Heart right ventricle (tissue), 16 donors: ENCODE measurements around the gene SHISAL2A. TPM values are rescaled to one million over a fixed set of nuclear protein-coding genes. Genes with fewer than 3 reads are reported as not detected.

Experiments used
- ATAC-seq, 8 donors: fragments of 200-7000 bp; cut with Tn5 transposase; one replicate each; pipeline ENCODE4 v1.9.1; 2020; ENCODE audit warnings: mild to moderate bottlenecking in 8 of 8, moderate library complexity in 8 of 8, moderate number of reproducible peaks in 1 of 8
- DNase-seq, 2 donors: peaks; one replicate each; pipeline ENCODE4 v3.0.0-alpha.2; 2020
- H3K27ac ChIP-seq, 10 donors: fragments of 200-600 bp; sonication (generic) in 2 of 10; one replicate each; pipeline versions ENCODE4 v1.5.0 to v1.8.0; 2020 to 2022; ENCODE audit warnings: mild to moderate bottlenecking in 3 of 10
- H3K27me3 ChIP-seq, 7 donors: fragments of 200-600 bp; one replicate each; pipeline ENCODE4 v1.8.0; 2021 to 2022; ENCODE audit warnings: mild to moderate bottlenecking in 2 of 7
- H3K36me3 ChIP-seq, 9 donors: fragments of 200-600 bp; sonication (generic) in 1 of 9; one replicate each; pipeline versions ENCODE4 v1.5.0 to v1.8.0; 2020 to 2022; ENCODE audit warnings: mild to moderate bottlenecking in 2 of 9
- H3K4me1 ChIP-seq, 9 donors: fragments of 200-600 bp; sonication (generic) in 1 of 9; one replicate each; pipeline versions ENCODE4 v1.5.0 to v1.8.0; 2020 to 2022; ENCODE audit warnings: mild to moderate bottlenecking in 4 of 9
- H3K4me3 ChIP-seq, 10 donors: fragments of 200-600 bp; sonication (generic) in 2 of 10; one replicate each; pipeline versions ENCODE4 v1.5.0 to v1.8.0; 2020 to 2022; ENCODE audit warnings: mild to moderate bottlenecking in 7 of 10, moderate library complexity in 2 of 10
- H3K9me3 ChIP-seq, 11 donors: fragments of 200-600 bp in 10 of 11; sonication (generic) in 2 of 11; one replicate each; pipeline versions ENCODE4 v1.5.0 to v1.8.0; 2013 to 2022; ENCODE audit warnings: mild to moderate bottlenecking in 2 of 11, control low read depth in 1 of 11, moderate library complexity in 1 of 11
- WGBS, 2 donors: extraction: QIAGEN DNeasy Blood & Tissue Kit; methylation state at CpG; one replicate each; pipeline ENCODE4 v1.1.7; 2013; ENCODE audit warnings: inconsistent platforms in 1 of 2; 5-methylcytosine and 5-hydroxymethylcytosine counted together
- intact Hi-C, 10 donors: fragments of 100-400 bp; cut with DNase I; formaldehyde crosslinking; loops; one replicate each; pipeline versions ENCODE4 v1.11.1 to v1.14.2; 2022
- polyA plus RNA-seq, 2 donors: library from polyadenylated mRNA; stranded (reverse); fragments of 200-250 nt; gene quantifications; one replicate each; pipeline ENCODE4 v1.2.3, GENCODE V29; 2013
- total RNA-seq, 10 donors: library from RNA; stranded (reverse); fragmentation: NEBNext Ultra II Directional in 3 of 10; extraction: Animal tissue kit (Norgen Biotek cat#: 25700) in 3 of 10; gene quantifications; one replicate each; pipeline versions ENCODE4 v1.2.1 to v1.2.4, GENCODE V29; 2021 to 2023
- TF ChIP-seq, protein P1 (sequence below), 9 donors: fragments of 200-600 bp; sonication (generic) in 2 of 9; IDR thresholded peaks; one replicate each; pipeline versions ENCODE4 v1.5.0 to v1.8.0; 2021 to 2022; ENCODE audit warnings: antibody characterized with exemption in 9 of 9, mild to moderate bottlenecking in 5 of 9, moderate library complexity in 1 of 9
- donor health status: Arrhythmogenic right ventricular cardiomyopathy.
- donor health status: ischemic (EF 13 %, LVEDD 7.1; RV severe dilation, severe dysfunction).
- donor health status: healthy with polysubstance abuse.
- donor health status: DM: no; HTN: yes; CAD: no.
- donor health status: DM: no; HTN: no; CAD: no.
- donor health status: ischemic (EF 25% LVEDD 6.9; RV normal size, moderate dysfunction).
- donor health status: ischemic (EF 25% LVEDD 5.7; RV mildly dilated, moderate dysfunction).
- donor health status: healthy.
- donor health status: DM: yes; HTN: yes; CAD: no.
- donor health status: Ischemic cardiomyopathy.
- donor health status: ischemic (EF 35%, LVEDD 5.7; RV mildly dilated, moderate dysfunction).
- donor health status: nonischemic (EF 11% LVEDD 7.7; RV severe dilation, severe dysfunction).
- donor health status: DM: yes; HTN: yes; CAD: no.
- donor health status: PGD.
- donor health status: ischemic (EF 29% LVEDD 5.4; RV normal size, mild dysfunction).
- donor health status: nonischemic (EF 23%, LVEDD 6.1; RV moderate dilation, normal function).

Gene SHISAL2A
- total and polyA plus RNA-seq, 12 donors = 0.10 to 0.22 (median 0.19) TPM; not detected in 9

DNA sequence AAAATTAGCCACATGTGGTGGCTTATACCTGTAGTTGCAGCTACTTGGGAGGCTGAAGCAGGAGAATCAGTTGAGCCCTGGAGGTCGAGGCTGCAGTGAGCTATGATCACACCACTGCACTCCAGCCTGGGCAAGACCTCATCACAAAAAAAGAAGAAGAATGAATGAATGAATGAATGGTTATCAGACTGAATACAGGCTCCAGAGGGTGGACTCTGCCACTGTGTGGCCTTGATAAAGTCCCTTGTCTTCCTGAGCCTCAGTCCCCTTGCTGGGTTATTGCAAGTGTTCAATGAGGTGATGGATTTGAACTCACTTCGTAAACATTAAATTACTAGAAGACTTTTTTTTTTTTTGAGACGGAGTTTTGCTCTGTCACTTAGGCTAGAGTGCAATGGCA is 24.7 kb downstream of the SHISAL2A start:
- Histone ChIP-seq H3K4me3 (no peak overlapping the region), H3K27me3 (no peaks in the 10 kb centered on the region), H3K27ac (no peak overlapping the region), H3K9me3 (no peaks in the 10 kb centered on the region), H3K36me3 (no peaks in the 10 kb centered on the region), H3K4me1 (no peaks in the 10 kb centered on the region)
- WGBS, 2 donors = 93 to 98% methylated on average over 3 of the region's 3 CpGs
- ATAC-seq (no peak), DNase-seq (no peak)
- intact Hi-C loops = loop anchor here in 1 of 10 donors (10.0 kb wide), 1 partner anchor 73 kb away; no protein-coding TSS in a partner anchor
- TF ChIP-seq, protein P1, sequence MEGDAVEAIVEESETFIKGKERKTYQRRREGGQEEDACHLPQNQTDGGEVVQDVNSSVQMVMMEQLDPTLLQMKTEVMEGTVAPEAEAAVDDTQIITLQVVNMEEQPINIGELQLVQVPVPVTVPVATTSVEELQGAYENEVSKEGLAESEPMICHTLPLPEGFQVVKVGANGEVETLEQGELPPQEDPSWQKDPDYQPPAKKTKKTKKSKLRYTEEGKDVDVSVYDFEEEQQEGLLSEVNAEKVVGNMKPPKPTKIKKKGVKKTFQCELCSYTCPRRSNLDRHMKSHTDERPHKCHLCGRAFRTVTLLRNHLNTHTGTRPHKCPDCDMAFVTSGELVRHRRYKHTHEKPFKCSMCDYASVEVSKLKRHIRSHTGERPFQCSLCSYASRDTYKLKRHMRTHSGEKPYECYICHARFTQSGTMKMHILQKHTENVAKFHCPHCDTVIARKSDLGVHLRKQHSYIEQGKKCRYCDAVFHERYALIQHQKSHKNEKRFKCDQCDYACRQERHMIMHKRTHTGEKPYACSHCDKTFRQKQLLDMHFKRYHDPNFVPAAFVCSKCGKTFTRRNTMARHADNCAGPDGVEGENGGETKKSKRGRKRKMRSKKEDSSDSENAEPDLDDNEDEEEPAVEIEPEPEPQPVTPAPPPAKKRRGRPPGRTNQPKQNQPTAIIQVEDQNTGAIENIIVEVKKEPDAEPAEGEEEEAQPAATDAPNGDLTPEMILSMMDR (IDR thresholded peaks at IDR 0.05) = no peak

DNA sequence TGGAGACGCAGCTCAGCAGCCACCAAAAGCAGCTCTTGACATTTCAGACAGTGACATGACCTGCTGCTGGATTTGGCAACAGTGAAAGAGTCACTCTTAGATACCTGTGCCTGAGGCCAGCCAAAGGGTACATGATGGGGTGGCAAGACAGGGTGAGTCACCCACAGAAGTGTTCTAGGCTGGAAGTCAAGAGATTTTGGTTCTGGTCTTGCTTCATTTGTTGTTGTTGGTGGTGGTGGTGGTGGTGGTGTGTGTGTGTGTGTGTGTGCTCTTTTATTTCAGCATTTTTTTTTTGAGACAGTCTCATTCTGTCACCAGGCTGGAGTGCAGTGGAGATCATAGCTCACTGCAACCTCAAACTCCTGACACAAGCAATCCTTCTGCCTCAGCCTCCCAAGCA is 25.8 kb downstream of the SHISAL2A start:
- intact Hi-C loops = loop anchor here in 1 of 10 donors (10.0 kb wide), 1 partner anchor 74 kb away; no protein-coding TSS in a partner anchor
- TF ChIP-seq, protein P1 (IDR thresholded peaks at IDR 0.05) = no peak
- peak in 6 of 8 donors; percentile 37 to 91 (median 66) for ATAC-seq
- H3K9me3 ChIP-seq = no peaks in the 10 kb centered on the region
- no peaks in the 10 kb centered on the region for H3K27me3 ChIP-seq
- no peak for DNase-seq
- H3K27ac ChIP-seq = no peak overlapping the region
- H3K4me3 ChIP-seq = no peak overlapping the region
- no peaks in the 10 kb centered on the region for H3K36me3 ChIP-seq
- H3K4me1 ChIP-seq = no peaks in the 10 kb centered on the region
- WGBS, 2 donors = 53 to 72% methylated on average over 1 of the region's 1 CpG

DNA sequence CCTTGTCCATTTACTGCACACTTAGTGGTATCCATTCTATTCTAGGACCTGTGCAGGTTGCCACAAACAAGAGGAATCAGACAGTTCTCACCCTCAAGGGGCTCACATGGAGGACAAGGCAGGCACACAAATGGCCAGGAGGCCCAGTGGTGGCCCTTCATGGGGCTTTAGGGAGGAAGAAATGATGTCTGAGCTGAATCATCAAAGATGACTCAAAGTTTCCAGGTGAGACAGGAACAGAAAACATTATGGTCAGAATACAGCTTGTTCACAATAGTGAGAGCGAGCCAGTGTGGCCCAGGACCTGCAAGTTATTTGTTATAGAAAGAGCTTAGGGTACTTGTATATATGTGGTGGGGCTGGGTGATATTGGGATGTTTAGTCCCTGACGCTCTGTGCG is 26.4 kb downstream of the SHISAL2A start:
- no peak for ATAC-seq
- intact Hi-C loops = loop anchor here in 1 of 10 donors (10.0 kb wide), 1 partner anchor 75 kb away; no protein-coding TSS in a partner anchor
- TF ChIP-seq, protein P1 (IDR thresholded peaks at IDR 0.05) = no peak
- Histone ChIP-seq H3K27me3 (no peaks in the 10 kb centered on the region), H3K4me3 (no peak overlapping the region), H3K27ac (no peak overlapping the region), H3K9me3 (no peaks in the 10 kb centered on the region), H3K36me3 (no peaks in the 10 kb centered on the region), H3K4me1 (no peaks in the 10 kb centered on the region)
- 93 to 96% methylated on average over 3 of the region's 3 CpGs for WGBS, 2 donors
- DNase-seq = no peak

DNA sequence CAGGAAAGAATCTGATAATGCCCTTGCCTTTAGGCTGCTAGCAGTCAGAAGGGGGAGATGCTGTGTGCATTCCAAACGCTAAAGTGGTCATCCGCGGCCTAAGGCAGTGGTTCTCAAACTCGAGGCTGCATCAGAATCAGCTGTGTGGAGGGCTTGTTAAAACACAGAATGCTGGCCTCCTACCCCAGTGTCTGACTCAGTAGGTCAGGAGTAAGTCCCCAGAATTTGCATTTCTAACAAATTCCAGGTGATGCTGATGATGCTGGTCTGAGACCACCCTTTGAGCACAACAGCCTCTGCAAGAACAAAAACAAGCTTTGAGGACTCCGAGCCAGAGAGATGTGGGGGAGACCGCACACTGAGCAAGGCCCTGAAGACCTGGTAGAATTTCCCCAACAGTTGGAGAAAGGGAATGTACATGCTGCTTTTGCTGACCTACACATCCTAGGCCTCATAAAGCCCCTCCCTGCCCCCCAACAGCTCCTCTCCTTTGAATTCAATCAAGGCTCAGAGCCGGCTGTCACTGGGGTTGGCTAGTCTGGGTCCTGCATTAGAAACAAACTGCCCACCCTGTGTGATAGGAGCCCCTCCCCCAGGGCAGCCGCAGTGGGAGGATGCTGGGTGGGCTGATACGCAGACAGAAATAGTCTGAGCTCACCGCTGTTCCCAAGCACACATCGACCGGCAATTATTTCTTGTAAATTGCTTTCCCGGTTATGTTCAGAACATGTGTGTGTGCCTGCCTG is 27.1 kb downstream of the SHISAL2A start:
- Histone ChIP-seq H3K27ac (no peak overlapping the region), H3K4me1 (no peaks in the 10 kb centered on the region), H3K4me3 (no peak overlapping the region), H3K36me3 (no peaks in the 10 kb centered on the region), H3K9me3 (no peaks in the 10 kb centered on the region), H3K27me3 (no peaks in the 10 kb centered on the region)
- WGBS, 2 donors = 59 to 62% methylated on average over 13 of the region's 13 CpGs
- no peak for ATAC-seq
- TF ChIP-seq, protein P1 (IDR thresholded peaks at IDR 0.05) = no peak
- no peak for DNase-seq
- intact Hi-C loops = loop anchor here in 1 of 10 donors (10.0 kb wide), 1 partner anchor 75 kb away; no protein-coding TSS in a partner anchor
